Sigmoid colon (tissue), 4 donors: Measurements from ENCODE around the gene KRTAP5-3.
"Not testable (repeated sequence)": the region's sequence is repeated elsewhere in the genome, so short reads cannot be mapped to it uniquely, and the experiment has no call there.

Experiments
- CTCF ChIP-seq, 4 experiments: fragments of 450-650 bp in 3 of 4; fragments of 200-600 bp in 1 of 4; IDR thresholded peaks; one replicate each; pipeline ENCODE4 v1.5.1; 2016 to 2019; ENCODE audit warnings: antibody characterized with exemption in 4 of 4, mild to moderate bottlenecking in 3 of 4, moderate library complexity in 2 of 4
- POLR2AphosphoS5 ChIP-seq, 4 donors: sonication (generic); formaldehyde crosslinking; IDR thresholded peaks; one replicate each; pipeline ENCODE4 v1.6.1; 2017; ENCODE audit warnings: antibody characterized with exemption in 4 of 4

- TF ChIP-seq POLR2AphosphoS5, CTCF (IDR thresholded peaks at IDR 0.05): not testable (repeated sequence)
Measured at GRCh38 chr11:1646540-1646939, 38.3 kb upstream of the KRTAP5-3 start.
